Anterior cingulate cortex (tissue), 58 donors: Measurements from ENCODE around the gene TMEM9.
A peak's percentile ranks its signal among the peaks of the same experiment; 100 is the strongest.

Source experiments
- DNase-seq, 58 donors: peaks; one replicate each; lab custom pipeline; 2025; lab: John Stamatoyannopoulos, UW

Gene TMEM9

GRCh38 chr1:201112173-201112731, 42.0 kb downstream of the TMEM9 start, which contains the start of gene CACNA1S:
Gene CACNA1S (minus strand): TSS chr1:201112426. CDS start chr1:201112339, 87 bp downstream.
- DNase-seq: no peak

DNA sequence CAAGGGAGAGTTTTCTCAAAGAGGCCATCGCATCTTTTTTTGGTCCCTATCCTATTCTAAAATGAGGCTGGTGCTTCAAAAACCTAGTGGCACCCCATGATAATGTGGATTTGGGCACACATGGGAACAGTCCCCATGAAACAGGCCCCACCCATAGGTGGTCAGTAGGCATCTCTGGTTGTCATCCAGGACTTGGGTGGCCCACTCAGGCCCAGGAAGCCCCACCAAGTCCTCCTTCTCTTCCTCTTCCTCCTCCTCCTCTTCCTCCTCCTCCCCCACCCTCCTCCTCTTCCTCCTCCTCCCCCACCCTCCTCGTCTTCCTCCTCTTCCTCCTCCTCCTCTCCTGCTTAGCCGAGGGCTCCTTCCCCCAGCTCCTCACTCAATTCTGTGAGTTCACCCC, 42.6 kb downstream of the TMEM9 start:
- DNase-seq: no peak

- DNase-seq: no peak
Observed at GRCh38 chr1:201111156-201111555, 43.1 kb downstream of the TMEM9 start.

- no peak for DNase-seq
Observed at GRCh38 chr1:201110616-201111015, 43.7 kb downstream of the TMEM9 start.

DNA sequence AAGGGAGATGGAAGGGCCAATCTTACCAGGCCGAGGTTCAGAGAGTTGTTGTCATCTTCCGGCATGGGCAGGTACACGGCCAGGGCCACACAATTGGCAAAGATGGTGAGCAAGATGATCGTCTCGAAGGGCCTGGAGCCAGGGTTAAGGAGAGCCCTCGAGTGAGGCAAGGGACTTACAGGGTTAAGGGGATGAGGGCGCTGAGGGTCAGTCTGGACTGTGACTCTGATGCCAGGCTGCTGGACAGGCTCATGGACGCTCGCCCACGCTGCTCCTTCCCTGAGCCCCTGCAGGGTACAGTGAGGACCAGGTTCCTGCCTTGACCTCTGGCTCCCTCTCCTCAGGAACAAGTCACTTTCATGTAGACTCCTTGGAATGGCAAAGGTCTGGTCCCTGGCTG, 44.1 kb downstream of the TMEM9 start:
- DNase-seq: no peak

- DNase-seq: no peak
Observed at GRCh38 chr1:201109651-201110050, 44.6 kb downstream of the TMEM9 start.

DNA sequence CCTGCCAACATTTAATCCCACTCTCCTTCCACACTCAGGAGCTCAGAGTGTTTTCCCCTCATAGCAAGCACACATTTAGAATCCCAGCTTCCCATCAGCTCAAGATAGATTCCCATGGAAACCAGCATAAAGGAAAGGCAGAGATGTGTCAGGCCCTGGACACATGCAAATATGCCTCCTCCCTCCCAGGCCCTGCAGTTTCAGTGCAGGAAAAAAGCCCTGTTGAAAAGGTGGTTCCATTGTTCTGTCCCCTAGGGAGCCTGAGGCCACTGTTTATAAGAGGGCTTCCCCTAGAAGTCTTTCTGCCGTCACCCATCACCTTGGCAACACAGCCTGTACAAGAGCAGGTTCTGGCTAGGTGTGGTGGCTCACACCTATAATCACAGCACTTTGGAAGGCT, 45.7 kb downstream of the TMEM9 start:
- peak in 6 of 58 donors; percentile 13 to 57 (median 28) for DNase-seq

DNA sequence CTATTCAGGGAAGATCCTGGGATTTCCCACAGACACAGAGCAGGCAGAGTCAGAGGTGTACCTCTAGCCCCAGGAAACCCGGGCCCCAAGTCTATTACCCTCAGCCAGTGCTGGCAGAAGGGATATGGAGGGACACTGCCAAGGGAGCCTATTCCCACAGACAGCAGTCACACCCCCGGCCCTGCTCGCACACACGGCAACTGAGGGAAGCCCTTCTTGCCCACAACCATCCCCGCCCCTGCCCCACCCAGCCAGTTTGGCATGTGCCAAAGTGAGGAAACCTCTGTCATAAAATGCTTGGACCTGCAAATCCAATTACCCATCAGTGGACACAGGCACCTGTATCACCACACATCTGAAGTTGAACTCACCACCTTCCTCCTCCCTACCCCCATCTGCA, 48.6 kb downstream of the TMEM9 start:
- DNase-seq: no peak

DNA sequence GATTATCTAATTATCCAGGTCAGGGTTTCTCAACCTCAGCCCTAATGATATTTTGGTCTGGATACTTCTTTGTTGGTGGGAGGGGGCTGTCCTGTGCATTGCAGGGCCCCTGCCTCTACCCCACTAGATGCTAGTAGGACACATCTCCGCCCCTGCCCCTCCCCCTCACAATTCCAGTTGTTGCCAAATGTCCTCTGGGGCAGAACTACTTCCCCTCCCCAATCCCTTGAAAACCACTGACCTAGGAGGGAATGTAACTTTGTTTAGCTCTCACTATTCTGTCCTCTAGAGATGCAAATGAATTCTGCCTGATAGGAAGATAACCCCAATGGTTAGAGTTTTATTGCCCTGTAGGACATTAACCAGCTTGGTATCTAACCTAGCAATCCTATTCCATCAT, 50.1 kb downstream of the TMEM9 start:
- no peak for DNase-seq

DNA sequence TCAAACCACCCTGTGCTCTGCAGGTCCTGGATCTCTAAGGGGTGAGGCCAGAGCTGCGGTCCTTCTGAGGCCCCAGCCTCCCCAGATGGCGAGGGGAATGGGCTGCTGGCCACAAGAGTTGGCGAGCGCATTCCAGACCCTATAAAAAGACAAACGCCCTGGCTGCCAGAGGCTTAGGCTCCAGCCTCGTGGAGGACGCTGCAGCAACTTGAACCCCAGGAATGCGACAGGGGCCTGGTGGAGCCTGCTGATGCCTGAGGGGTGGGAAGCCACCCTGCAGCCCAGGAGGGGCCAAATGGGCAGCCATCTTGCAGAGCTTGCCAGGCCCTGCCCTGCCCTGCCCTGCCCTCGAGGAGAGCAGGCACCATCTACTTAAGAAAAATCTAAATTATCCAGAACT, 50.6 kb downstream of the TMEM9 start:
- no peak for DNase-seq

- DNase-seq: no peak
Observed at GRCh38 chr1:201100169-201100930, 53.9 kb downstream of the TMEM9 start.

DNA sequence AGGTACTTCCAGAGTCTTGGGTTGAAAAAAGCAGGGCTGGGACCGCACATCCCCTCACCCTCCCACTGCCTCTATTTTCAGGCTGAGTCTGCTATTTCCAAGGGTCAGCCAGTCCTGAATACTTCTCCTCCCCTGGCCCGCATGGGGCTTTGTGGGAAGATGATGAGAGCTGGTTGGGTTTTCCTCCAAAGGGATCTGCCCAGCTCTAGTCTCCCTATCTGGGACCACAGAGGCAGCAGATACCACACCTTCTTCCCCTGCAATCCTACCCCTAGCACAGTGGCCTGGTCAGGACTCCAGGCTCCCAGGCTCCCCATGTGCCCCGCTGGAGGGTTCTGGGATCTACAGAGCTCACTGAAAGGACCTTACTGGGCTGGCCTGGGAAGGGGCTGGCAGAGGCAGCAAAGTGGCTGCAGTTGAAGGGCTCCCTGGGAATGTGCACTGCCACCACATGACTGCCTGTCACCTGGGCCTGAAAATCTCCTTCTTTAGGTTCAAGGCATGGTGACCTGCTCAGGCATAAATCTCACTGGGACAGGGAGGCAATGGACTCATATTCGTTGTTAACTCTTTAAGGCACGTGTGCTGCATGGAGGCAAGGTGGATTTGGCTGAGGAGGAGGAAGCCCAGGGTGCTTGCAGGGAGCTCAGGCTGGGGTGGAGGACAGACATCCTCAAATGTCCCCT, 55.1 kb downstream of the TMEM9 start:
- no peak for DNase-seq

- DNase-seq: no peak
Observed at GRCh38 chr1:201096977-201097856, 57.1 kb downstream of the TMEM9 start.

DNA sequence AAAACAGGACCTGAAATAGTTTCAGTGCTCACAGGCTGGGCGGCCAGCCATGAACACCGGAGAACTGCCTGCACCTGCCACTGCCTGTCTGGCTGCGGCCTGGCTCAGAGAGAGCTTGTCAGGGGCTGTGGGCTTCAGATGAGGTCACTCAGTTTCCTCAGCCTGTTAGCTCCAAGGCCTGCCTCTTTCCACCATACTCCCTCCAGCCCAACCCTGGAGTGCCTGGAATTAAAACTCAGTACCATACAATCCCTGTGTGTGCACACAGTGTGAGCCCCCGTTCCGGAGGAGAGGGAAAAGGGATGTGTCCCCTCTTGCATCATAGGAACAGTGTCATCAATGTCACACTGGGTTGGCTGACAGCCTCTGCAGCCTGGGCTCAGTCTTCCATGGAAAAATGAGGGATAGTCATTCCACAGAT, 58.2 kb downstream of the TMEM9 start:
- peak in 4 of 58 donors; percentile 24 to 51 (median 40) for DNase-seq

GRCh38 chr1:201095581-201095980, 58.7 kb downstream of the TMEM9 start:
- DNase-seq: peak in 34 of 58 donors; percentile 10 to 70 (median 28)

- DNase-seq: no peak
Observed at GRCh38 chr1:201094832-201095231, 59.4 kb downstream of the TMEM9 start.

DNA sequence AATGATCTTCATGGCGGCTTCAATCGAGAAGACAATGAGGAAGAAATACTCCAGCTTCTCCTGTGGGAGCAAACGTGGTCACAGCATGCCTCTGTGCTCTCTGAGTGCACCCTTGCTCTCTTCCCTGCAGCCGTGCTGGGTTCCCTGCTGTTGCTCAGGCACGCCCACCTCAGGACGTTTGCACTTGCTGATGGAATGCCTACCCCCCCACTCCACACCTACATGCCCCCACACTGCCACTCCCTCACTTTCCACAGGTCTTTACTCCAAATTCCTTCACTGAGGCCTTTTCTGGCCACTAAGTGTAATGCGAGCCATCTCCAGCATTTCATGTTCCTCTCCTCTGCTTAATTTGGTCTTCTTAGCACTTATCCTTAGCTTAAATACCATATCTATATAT, 60.3 kb downstream of the TMEM9 start:
- DNase-seq: no peak

- no peak for DNase-seq
Observed at GRCh38 chr1:201093561-201093960, 60.7 kb downstream of the TMEM9 start.

GRCh38 chr1:201092738-201093137, 61.5 kb downstream of the TMEM9 start:
- DNase-seq: no peak

GRCh38 chr1:201091256-201091655, 63.0 kb downstream of the TMEM9 start:
- no peak for DNase-seq

- peak in 1 of 58 donors; percentile 17 for DNase-seq
Observed at GRCh38 chr1:201090541-201090940, 63.7 kb downstream of the TMEM9 start.
